ENCODE data around the gene SHISA7. TPM values are rescaled to one million over a fixed set of nuclear protein-coding genes. Genes with fewer than 3 reads are reported as not detected.
A peak's percentile ranks its signal among the peaks of the same experiment; 100 is the strongest.

SHISA7 gene
- total RNA-seq, 3 donors from 2014 or later (not counting 1 experiment from before 2014, with no cell fraction given), result not detected

- no peak overlapping the region for H3K27ac Mint-ChIP-seq
- Histone ChIP-seq H3K36me3 (ENCODE audit: control insufficient read depth, insufficient read depth, low read length) (no peaks in the 10 kb centered on the region), H3K4me1 (ENCODE audit: control insufficient read depth, insufficient read depth, low read length) (peaks cover 19% of the 10 kb centered on the region), H3K4me3 (ENCODE audit: low read length) (no peak overlapping the region), H3K9me3 (ENCODE audit: control insufficient read depth, insufficient read depth, low read length) (no peaks in the 10 kb centered on the region), H3K27ac (ENCODE audit: low read length) (no peak overlapping the region), H3K27me3 (ENCODE audit: control insufficient read depth, insufficient read depth, low read length) (no peaks in the 10 kb centered on the region)
- no peaks in the 10 kb centered on the region for H3K9me3 Mint-ChIP-seq
- no peak for ATAC-seq
- peaks cover 0 to 5% of the 10 kb centered on the region in 2 donors for H3K27me3 Mint-ChIP-seq (ENCODE audit: low read depth in 2 of 2)
- H3K4me3 Mint-ChIP-seq, result no peak overlapping the region
- intact Hi-C loops (cut with micrococcal nuclease), result no loop called here
- TF ChIP-seq CTCF (IDR thresholded peaks at IDR 0.05), result no peak
- DNase-seq, result no peak
- no peaks in the 10 kb centered on the region for H3K36me3 Mint-ChIP-seq
- H3K4me1 Mint-ChIP-seq, result peaks cover 24 to 36% of the 10 kb centered on the region in 2 donors
- 79% methylated on average over 22 of the region's 23 CpGs for WGBS (ENCODE audit: insufficient coverage)
Measured at GRCh38 chr19:55464039-55464661, 21.1 kb upstream of the SHISA7 start.

GRCh38 chr19:55463583-55464031 lies 20.5 kb upstream of the SHISA7 start:
- no peak for DNase-seq
- no peak for ATAC-seq
- H3K27ac Mint-ChIP-seq, result no peak overlapping the region
- TF ChIP-seq CTCF (IDR thresholded peaks at IDR 0.05), result no peak
- Histone ChIP-seq H3K27me3 (ENCODE audit: control insufficient read depth, insufficient read depth, low read length) (no peaks in the 10 kb centered on the region), H3K36me3 (ENCODE audit: control insufficient read depth, insufficient read depth, low read length) (no peaks in the 10 kb centered on the region), H3K27ac (ENCODE audit: low read length) (no peak overlapping the region), H3K4me1 (ENCODE audit: control insufficient read depth, insufficient read depth, low read length) (peaks cover 19% of the 10 kb centered on the region), H3K4me3 (ENCODE audit: low read length) (no peak overlapping the region), H3K9me3 (ENCODE audit: control insufficient read depth, insufficient read depth, low read length) (no peaks in the 10 kb centered on the region)
- peaks cover 24 to 36% of the 10 kb centered on the region in 2 donors for H3K4me1 Mint-ChIP-seq
- no peaks in the 10 kb centered on the region for H3K9me3 Mint-ChIP-seq
- WGBS (ENCODE audit: insufficient coverage), result 79% methylated on average over 15 of the region's 15 CpGs
- intact Hi-C loops (cut with micrococcal nuclease), result no loop called here
- H3K4me3 Mint-ChIP-seq, result no peak overlapping the region
- H3K36me3 Mint-ChIP-seq, result no peaks in the 10 kb centered on the region
- peaks cover 0 to 5% of the 10 kb centered on the region in 2 donors for H3K27me3 Mint-ChIP-seq (ENCODE audit: low read depth in 2 of 2)

- H3K36me3 Mint-ChIP-seq, result no peaks in the 10 kb centered on the region
- intact Hi-C loops (cut with micrococcal nuclease), result no loop called here
- Histone ChIP-seq H3K4me1 (ENCODE audit: control insufficient read depth, insufficient read depth, low read length) (peaks cover 15% of the 10 kb centered on the region), H3K4me3 (ENCODE audit: low read length) (no peak overlapping the region), H3K27me3 (ENCODE audit: control insufficient read depth, insufficient read depth, low read length) (no peaks in the 10 kb centered on the region), H3K9me3 (ENCODE audit: control insufficient read depth, insufficient read depth, low read length) (no peaks in the 10 kb centered on the region), H3K36me3 (ENCODE audit: control insufficient read depth, insufficient read depth, low read length) (no peaks in the 10 kb centered on the region), H3K27ac (ENCODE audit: low read length) (no peak overlapping the region)
- no peaks in the 10 kb centered on the region for H3K9me3 Mint-ChIP-seq
- 95% methylated on average over 11 of the region's 11 CpGs for WGBS (ENCODE audit: insufficient coverage)
- peaks cover 24 to 32% of the 10 kb centered on the region in 2 donors for H3K4me1 Mint-ChIP-seq
- H3K27me3 Mint-ChIP-seq (ENCODE audit: low read depth in 2 of 2), result peaks cover 0 to 5% of the 10 kb centered on the region in 2 donors
- H3K27ac Mint-ChIP-seq, result peak overlapping the region; percentile 91 to 92
- ATAC-seq (no peak), DNase-seq (no peak)
- TF ChIP-seq CTCF (IDR thresholded peaks at IDR 0.05), result no peak
- peak overlapping the region; percentile 95 for H3K4me3 Mint-ChIP-seq
Measured at GRCh38 chr19:55462722-55463121, 19.6 kb upstream of the SHISA7 start.

Measured in natural killer cell (primary cell).